Spleen (tissue), 7 donors: Measurements from ENCODE around the gene SUSD6.

Experiments used
- CTCF ChIP-seq, 11 experiments: fragments of 200-600 bp in 7 of 11; fragments of 450-650 bp in 4 of 11; sonication (generic) in 4 of 11; IDR thresholded peaks in 8 of 11; conservative IDR thresholded peaks in 3 of 11; 1 replicate in 7 of 11; 2 replicates in 4 of 11; pipeline versions ENCODE4 v1.4.0 to v1.8.0; 2016 to 2021; ENCODE audit warnings: antibody characterized with exemption in 11 of 11, inconsistent platforms in 4 of 11, mild to moderate bottlenecking in 1 of 11
- POLR2A ChIP-seq, 3 donors: fragments of 450-650 bp; IDR thresholded peaks; one replicate each; pipeline ENCODE4 v1.5.1; 2017; ENCODE audit warnings: antibody characterized with exemption in 3 of 3, mild to moderate bottlenecking in 1 of 3
- POLR2AphosphoS5 ChIP-seq, 3 donors: sonication (generic); formaldehyde crosslinking; IDR thresholded peaks; one replicate each; pipeline ENCODE4 v1.5.1; 2017; ENCODE audit warnings: antibody characterized with exemption in 3 of 3
- donor health status: DM: no; HTN: no; CAD: no; lungs with moderate emphysema.
- donor health status: DM: no; HTN: no; CAD: no.
- donor health status: DM: no; HTN: no; CAD: no.

- TF ChIP-seq CTCF (IDR thresholded peaks at IDR 0.05 in 8 of 11, conservative IDR thresholded peaks at IDR 0.05 in 3 of 11) (no peak), POLR2A (IDR thresholded peaks at IDR 0.05) (no peak), POLR2AphosphoS5 (IDR thresholded peaks at IDR 0.05) (peak in 1 of 3 donors; percentile 30)
Measured at GRCh38 chr14:69696633-69697557, 85.5 kb downstream of the SUSD6 start.
